Measurements from ENCODE around the gene ZNF573. TPM values are rescaled to one million over a fixed set of nuclear protein-coding genes. Genes with fewer than 3 reads are reported as not detected.

ZNF573 gene
- total and polyA plus RNA-seq, 5 donors from 2014 or later = 4.6 to 15.0 (median 7.8) TPM

- H3K27me3 ChIP-seq (ENCODE audit: control insufficient read depth, insufficient read depth, low read length) = no peaks in the 10 kb centered on the region
- Mint-ChIP-seq H3K4me1 (peaks cover 8 to 29% (median 15%) of the 10 kb centered on the region in 4 donors), H3K27ac (peak within 1 kb of the TSS; percentile 88 to 98 (median 89)), H3K4me3 (peak within 1 kb of the TSS; percentile 88 to 94 (median 90)), H3K27me3 (no peaks in the 10 kb centered on the region), H3K9me3 (peaks cover 0 to 6% (median 1%) of the 10 kb centered on the region in 7 donors), H3K36me3 (peaks cover 13% of the 10 kb centered on the region)
- H3K4me1 ChIP-seq (ENCODE audit: control insufficient read depth, insufficient read depth, low read length, poor library complexity, severe bottlenecking) = peaks cover 12% of the 10 kb centered on the region
- peak within 1 kb of the TSS; percentile 59 for H3K4me3 ChIP-seq (ENCODE audit: low read depth, low read length)
- peaks cover 0 to 4% of the 10 kb centered on the region in 2 experiments for H3K9me3 ChIP-seq (ENCODE audit: control insufficient read depth in 2 of 2, low read length in 2 of 2)
- ATAC-seq (ENCODE audit: low read depth in 2 of 2) (peak; percentile 81 to 87), DNase-seq (peak; percentile 55 to 85 (median 67))
- H3K27ac ChIP-seq (ENCODE audit: insufficient read depth, low read length, poor library complexity, severe bottlenecking) = peak within 1 kb of the TSS; percentile 60
- no peaks in the 10 kb centered on the region for H3K36me3 ChIP-seq (ENCODE audit: control insufficient read depth, insufficient read depth, low read length)
These were observed 60.1 kb downstream of the ZNF573 start, which contains the start of gene ZNF607 for GRCh38 chr19:37719111-37719926. Gene ZNF607 (minus strand): TSS chr19:37719761. CDS start chr19:37711618, 8,143 bp downstream.

GRCh38 chr19:37718304-37718703, 61.1 kb downstream of the ZNF573 start:
- Histone ChIP-seq H3K4me3 (ENCODE audit: low read depth, low read length) (peak overlapping the region; percentile 59), H3K9me3 (ENCODE audit: control insufficient read depth in 2 of 2, low read length in 2 of 2) (peaks cover 0 to 4% of the 10 kb centered on the region in 2 experiments), H3K27me3 (ENCODE audit: control insufficient read depth, insufficient read depth, low read length) (no peaks in the 10 kb centered on the region), H3K4me1 (ENCODE audit: control insufficient read depth, insufficient read depth, low read length, poor library complexity, severe bottlenecking) (peaks cover 12% of the 10 kb centered on the region), H3K36me3 (ENCODE audit: control insufficient read depth, insufficient read depth, low read length) (no peaks in the 10 kb centered on the region), H3K27ac (ENCODE audit: insufficient read depth, low read length, poor library complexity, severe bottlenecking) (no peak overlapping the region)
- no peaks in the 10 kb centered on the region for H3K27me3 Mint-ChIP-seq
- peak overlapping the region; percentile 88 to 94 (median 90) for H3K4me3 Mint-ChIP-seq
- DNase-seq (no peak), ATAC-seq (ENCODE audit: low read depth in 2 of 2) (no peak)
- H3K27ac Mint-ChIP-seq = peak overlapping the region; percentile 15 to 98 (median 89)
- peaks cover 13% of the 10 kb centered on the region for H3K36me3 Mint-ChIP-seq
- H3K9me3 Mint-ChIP-seq = peaks cover 0 to 6% (median 1%) of the 10 kb centered on the region in 7 donors
- H3K4me1 Mint-ChIP-seq = peaks cover 8 to 29% (median 15%) of the 10 kb centered on the region in 4 donors

GRCh38 chr19:37716140-37716539, 63.2 kb downstream of the ZNF573 start:
- H3K27ac ChIP-seq (ENCODE audit: insufficient read depth, low read length, poor library complexity, severe bottlenecking) = no peak overlapping the region
- Mint-ChIP-seq H3K36me3 (peaks cover 23% of the 10 kb centered on the region), H3K4me3 (peak overlapping the region in 1 of 4 donors; percentile 74), H3K27me3 (no peaks in the 10 kb centered on the region), H3K4me1 (peaks cover 11 to 32% (median 15%) of the 10 kb centered on the region in 4 donors), H3K9me3 (peaks cover 0 to 22% (median 6%) of the 10 kb centered on the region in 7 donors), H3K27ac (no peak overlapping the region)
- H3K4me1 ChIP-seq (ENCODE audit: control insufficient read depth, insufficient read depth, low read length, poor library complexity, severe bottlenecking) = peaks cover 12% of the 10 kb centered on the region
- peaks cover 12 to 15% of the 10 kb centered on the region in 2 experiments for H3K9me3 ChIP-seq (ENCODE audit: control insufficient read depth in 2 of 2, low read length in 2 of 2)
- peaks cover 6% of the 10 kb centered on the region for H3K36me3 ChIP-seq (ENCODE audit: control insufficient read depth, insufficient read depth, low read length)
- no peaks in the 10 kb centered on the region for H3K27me3 ChIP-seq (ENCODE audit: control insufficient read depth, insufficient read depth, low read length)
- DNase-seq (no peak), ATAC-seq (ENCODE audit: low read depth in 2 of 2) (no peak)
- no peak overlapping the region for H3K4me3 ChIP-seq (ENCODE audit: low read depth, low read length)

- peaks cover 29% of the 10 kb centered on the region for H3K36me3 ChIP-seq (ENCODE audit: control insufficient read depth, insufficient read depth, low read length)
- H3K27ac ChIP-seq (ENCODE audit: insufficient read depth, low read length, poor library complexity, severe bottlenecking) = no peak overlapping the region
- no peak overlapping the region for H3K27ac Mint-ChIP-seq
These were observed 73.3 kb downstream of the ZNF573 start for GRCh38 chr19:37706052-37706605.

GRCh38 chr19:37699057-37699456, 80.3 kb downstream of the ZNF573 start:
- Mint-ChIP-seq H3K27ac (no peak overlapping the region), H3K4me1 (peaks cover 0 to 4% (median under 1%) of the 10 kb centered on the region in 4 donors), H3K9me3 (peaks cover 0 to 39% (median 27%) of the 10 kb centered on the region in 7 donors), H3K4me3 (no peak overlapping the region), H3K27me3 (no peaks in the 10 kb centered on the region), H3K36me3 (peaks cover 56% of the 10 kb centered on the region)
- H3K4me1 ChIP-seq (ENCODE audit: control insufficient read depth, insufficient read depth, low read length, poor library complexity, severe bottlenecking) = no peaks in the 10 kb centered on the region
- H3K9me3 ChIP-seq (ENCODE audit: control insufficient read depth in 2 of 2, low read length in 2 of 2) = peaks cover 51 to 57% of the 10 kb centered on the region in 2 experiments
- no peak for ATAC-seq (ENCODE audit: low read depth in 2 of 2)
- H3K36me3 ChIP-seq (ENCODE audit: control insufficient read depth, insufficient read depth, low read length) = peaks cover 27% of the 10 kb centered on the region
- H3K27me3 ChIP-seq (ENCODE audit: control insufficient read depth, insufficient read depth, low read length) = no peaks in the 10 kb centered on the region
- no peak overlapping the region for H3K27ac ChIP-seq (ENCODE audit: insufficient read depth, low read length, poor library complexity, severe bottlenecking)
- H3K4me3 ChIP-seq (ENCODE audit: low read depth, low read length) = no peak overlapping the region
- DNase-seq = no peak

More at GRCh38 chr19:37706052-37706605, 73.3 kb downstream of the ZNF573 start:
- H3K9me3 ChIP-seq (ENCODE audit: control insufficient read depth in 2 of 2, low read length in 2 of 2) = peaks cover 23 to 27% of the 10 kb centered on the region in 2 experiments
- no peaks in the 10 kb centered on the region for H3K27me3 Mint-ChIP-seq
- H3K9me3 Mint-ChIP-seq = peaks cover 0 to 47% (median 19%) of the 10 kb centered on the region in 7 donors
- DNase-seq (no peak), ATAC-seq (ENCODE audit: low read depth in 2 of 2) (no peak)
- H3K36me3 Mint-ChIP-seq = peaks cover 69% of the 10 kb centered on the region
- peaks cover 0 to 5% (median 3%) of the 10 kb centered on the region in 4 donors for H3K4me1 Mint-ChIP-seq
- H3K4me3 ChIP-seq (ENCODE audit: low read depth, low read length) = no peak overlapping the region
- no peaks in the 10 kb centered on the region for H3K4me1 ChIP-seq (ENCODE audit: control insufficient read depth, insufficient read depth, low read length, poor library complexity, severe bottlenecking)
- no peak overlapping the region for H3K4me3 Mint-ChIP-seq
- H3K27me3 ChIP-seq (ENCODE audit: control insufficient read depth, insufficient read depth, low read length) = no peaks in the 10 kb centered on the region

- H3K9me3 ChIP-seq (ENCODE audit: control insufficient read depth in 2 of 2, low read length in 2 of 2) = peaks cover 48 to 55% of the 10 kb centered on the region in 2 experiments
- DNase-seq = no peak
- Mint-ChIP-seq H3K27me3 (no peaks in the 10 kb centered on the region), H3K27ac (no peak overlapping the region), H3K36me3 (peaks cover 50% of the 10 kb centered on the region), H3K4me1 (peaks cover 0 to 4% (median 1%) of the 10 kb centered on the region in 4 donors), H3K4me3 (no peak overlapping the region), H3K9me3 (peaks cover 0 to 35% (median 25%) of the 10 kb centered on the region in 7 donors)
- H3K27me3 ChIP-seq (ENCODE audit: control insufficient read depth, insufficient read depth, low read length) = no peaks in the 10 kb centered on the region
- H3K27ac ChIP-seq (ENCODE audit: insufficient read depth, low read length, poor library complexity, severe bottlenecking) = no peak overlapping the region
- ATAC-seq (ENCODE audit: low read depth in 2 of 2) = no peak
- no peak overlapping the region for H3K4me3 ChIP-seq (ENCODE audit: low read depth, low read length)
- H3K36me3 ChIP-seq (ENCODE audit: control insufficient read depth, insufficient read depth, low read length) = peaks cover 26% of the 10 kb centered on the region
- no peaks in the 10 kb centered on the region for H3K4me1 ChIP-seq (ENCODE audit: control insufficient read depth, insufficient read depth, low read length, poor library complexity, severe bottlenecking)
These were observed 81.2 kb downstream of the ZNF573 start for GRCh38 chr19:37698216-37698615.

- Mint-ChIP-seq H3K27ac (no peak overlapping the region), H3K9me3 (peaks cover 0 to 30% (median 20%) of the 10 kb centered on the region in 7 donors), H3K4me3 (peak overlapping the region in 1 of 4 donors; percentile 10), H3K36me3 (peaks cover 31% of the 10 kb centered on the region), H3K4me1 (peaks cover 4 to 18% (median 8%) of the 10 kb centered on the region in 4 donors), H3K27me3 (peaks cover under 1% of the 10 kb centered on the region)
- Histone ChIP-seq H3K4me3 (ENCODE audit: low read depth, low read length) (no peak overlapping the region), H3K36me3 (ENCODE audit: control insufficient read depth, insufficient read depth, low read length) (peaks cover 25% of the 10 kb centered on the region), H3K27ac (ENCODE audit: insufficient read depth, low read length, poor library complexity, severe bottlenecking) (no peak overlapping the region), H3K9me3 (ENCODE audit: control insufficient read depth in 2 of 2, low read length in 2 of 2) (peaks cover 36 to 43% of the 10 kb centered on the region in 2 experiments), H3K4me1 (ENCODE audit: control insufficient read depth, insufficient read depth, low read length, poor library complexity, severe bottlenecking) (peaks cover 9% of the 10 kb centered on the region), H3K27me3 (ENCODE audit: control insufficient read depth, insufficient read depth, low read length) (no peaks in the 10 kb centered on the region)
- ATAC-seq (ENCODE audit: low read depth in 2 of 2) (no peak), DNase-seq (no peak)
These were observed 84.1 kb downstream of the ZNF573 start for GRCh38 chr19:37695144-37695899.

Data from CD4-positive, CD25-positive, alpha-beta regulatory T cell (primary cell).